ENCODE results near the gene SKAP2. TPM values are rescaled to one million over a fixed set of nuclear protein-coding genes. Genes with fewer than 3 reads are reported as not detected.

Gene SKAP2
- total and polyA plus RNA-seq, 2 donors (not counting 3 experiments of a cell fraction or from before 2014, with no cell fraction given), result 4.0 to 27.6 TPM

- no peaks in the 10 kb centered on the region for H3K4me1 ChIP-seq (ENCODE audit: control insufficient read depth, extremely low read depth, insufficient read depth, low read length)
- no peaks in the 10 kb centered on the region for H3K9me1 ChIP-seq (replicated peaks; ENCODE audit: control insufficient read depth, extremely low read depth, insufficient read depth, low read length)
- no peaks in the 10 kb centered on the region for H3K27me3 ChIP-seq (ENCODE audit: control insufficient read depth in 2 of 2, insufficient read depth in 2 of 2, low read length in 2 of 2)
- H3K79me2 ChIP-seq (ENCODE audit: control insufficient read depth, insufficient read depth, low read length), result no peaks in the 10 kb centered on the region
- no peak overlapping the region for H3K4me3 ChIP-seq (replicated peaks in 1 of 3; ENCODE audit: insufficient read depth in 1 of 3, low read depth in 1 of 3, low read length in 3 of 3)
- H3K27ac ChIP-seq (ENCODE audit: insufficient read depth, low read depth, low read length), result no peak overlapping the region
- ChIA-PET POLR2A (no interaction called here), CTCF (interaction anchor here (0.8 to 1.7 kb wide), 5 partner anchors 8 to 131 kb away, joined by 3 to 4 read pairs (median 3); no protein-coding TSS in a partner anchor)
- no peak for TF ChIP-seq MAX (IDR thresholded peaks at IDR 0.05; ENCODE audit: insufficient read depth, insufficient read length)
- no peak for TF ChIP-seq MYC (IDR thresholded peaks at IDR 0.05; ENCODE audit: low read depth, low read length)
- no peak for TF ChIP-seq EZH2 (IDR thresholded peaks at IDR 0.05; ENCODE audit: borderline replicate concordance, low read depth, low read length, severe bottlenecking)
- TF ChIP-seq GATA2 (IDR thresholded peaks at IDR 0.05; ENCODE audit: insufficient read depth, insufficient read length, low read depth, low read length), result no peak
- TF ChIP-seq JUN (IDR thresholded peaks at IDR 0.05; ENCODE audit: borderline replicate concordance, insufficient read depth, insufficient read length, low read depth), result no peak
- TF ChIP-seq POLR2AphosphoS5 (IDR thresholded peaks at IDR 0.05; ENCODE audit: insufficient read depth, low read depth, low read length), result no peak
- TF ChIP-seq CTCF (IDR thresholded peaks at IDR 0.05; ENCODE audit: extremely low read depth in 1 of 2, insufficient read depth in 1 of 2, low read depth in 1 of 2, low read length in 2 of 2), result no peak
- FAIRE-seq (no peak), DNase-seq (ENCODE audit: low read depth, low spot score) (no peak)
- BruUV-seq (replicated peaks), result no TSS peak
- H3K9ac ChIP-seq (replicated peaks; ENCODE audit: extremely low read depth, insufficient read depth, low read length), result no peak overlapping the region
- no peak overlapping the region for H2AFZ ChIP-seq (ENCODE audit: low read depth, low read length)
- dilution Hi-C loops (cut with MboI; ENCODE audit: extremely low pct_ligation_motif_present, low sequenced_read_pairs), result no loop called here
- no peak overlapping the region for H3K4me2 ChIP-seq (ENCODE audit: insufficient read depth, low read length)
- peaks cover 3% of the 10 kb centered on the region for H4K20me1 ChIP-seq (replicated peaks; ENCODE audit: control insufficient read depth, extremely low read depth, insufficient read depth, low read length)
- H3K36me3 ChIP-seq (ENCODE audit: control insufficient read depth in 2 of 2, extremely low read depth in 1 of 2, insufficient read depth in 2 of 2, low read length in 2 of 2), result no peaks in the 10 kb centered on the region
- no peaks in the 10 kb centered on the region for H3K9me3 ChIP-seq (replicated peaks; ENCODE audit: control insufficient read depth, insufficient read depth, low read length)
- intact Hi-C loops (cut with micrococcal nuclease), result no loop called here
These were observed 51.0 kb downstream of the SKAP2 start for GRCh38 chr7:26813432-26813831.
